ENCODE data around the gene TRIM45. TPM values are rescaled to one million over a fixed set of nuclear protein-coding genes. Genes with fewer than 3 reads are reported as not detected.

TRIM45 gene
- total RNA-seq, 1 donor from 2014 or later = 5.6 TPM

DNA sequence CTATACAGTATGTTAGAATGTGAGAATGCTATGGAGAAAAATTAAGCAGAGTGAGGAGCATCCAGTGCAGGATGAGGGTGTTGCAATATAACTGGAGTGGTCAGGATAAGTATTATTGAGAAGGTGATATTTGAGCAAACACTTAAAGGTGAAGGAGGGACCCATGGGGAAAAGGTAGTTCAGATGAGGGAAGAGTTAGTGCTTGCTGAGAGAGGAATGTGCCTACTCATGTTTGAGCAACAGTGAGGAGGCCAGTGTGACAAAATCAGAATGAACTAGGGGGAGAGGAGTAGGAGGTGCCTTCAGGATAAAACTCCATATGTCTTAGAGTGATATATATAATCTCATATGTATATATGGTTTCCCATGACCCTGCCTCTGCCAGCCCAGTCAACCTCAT is 6.2 kb upstream of the TRIM45 start:
- TF ChIP-seq, protein P1, sequence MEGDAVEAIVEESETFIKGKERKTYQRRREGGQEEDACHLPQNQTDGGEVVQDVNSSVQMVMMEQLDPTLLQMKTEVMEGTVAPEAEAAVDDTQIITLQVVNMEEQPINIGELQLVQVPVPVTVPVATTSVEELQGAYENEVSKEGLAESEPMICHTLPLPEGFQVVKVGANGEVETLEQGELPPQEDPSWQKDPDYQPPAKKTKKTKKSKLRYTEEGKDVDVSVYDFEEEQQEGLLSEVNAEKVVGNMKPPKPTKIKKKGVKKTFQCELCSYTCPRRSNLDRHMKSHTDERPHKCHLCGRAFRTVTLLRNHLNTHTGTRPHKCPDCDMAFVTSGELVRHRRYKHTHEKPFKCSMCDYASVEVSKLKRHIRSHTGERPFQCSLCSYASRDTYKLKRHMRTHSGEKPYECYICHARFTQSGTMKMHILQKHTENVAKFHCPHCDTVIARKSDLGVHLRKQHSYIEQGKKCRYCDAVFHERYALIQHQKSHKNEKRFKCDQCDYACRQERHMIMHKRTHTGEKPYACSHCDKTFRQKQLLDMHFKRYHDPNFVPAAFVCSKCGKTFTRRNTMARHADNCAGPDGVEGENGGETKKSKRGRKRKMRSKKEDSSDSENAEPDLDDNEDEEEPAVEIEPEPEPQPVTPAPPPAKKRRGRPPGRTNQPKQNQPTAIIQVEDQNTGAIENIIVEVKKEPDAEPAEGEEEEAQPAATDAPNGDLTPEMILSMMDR (IDR thresholded peaks at IDR 0.05) = no peak
- TF ChIP-seq POLR2AphosphoS5 (IDR thresholded peaks at IDR 0.05; ENCODE audit: insufficient read depth in 1 of 2, low read depth in 1 of 2) (no peak), POLR2A (IDR thresholded peaks at IDR 0.05) (no peak)
- intact Hi-C loops (cut with DNase I) = no loop called here
- Histone ChIP-seq H3K36me3 (no peaks in the 10 kb centered on the region), H3K4me3 (no peak overlapping the region), H3K27ac (no peak overlapping the region), H3K27me3 (no peaks in the 10 kb centered on the region), H3K4me1 (no peaks in the 10 kb centered on the region), H3K9me3 (no peaks in the 10 kb centered on the region)
- no peak for DNase-seq (ENCODE audit: extremely low spot score in 2 of 2)

DNA sequence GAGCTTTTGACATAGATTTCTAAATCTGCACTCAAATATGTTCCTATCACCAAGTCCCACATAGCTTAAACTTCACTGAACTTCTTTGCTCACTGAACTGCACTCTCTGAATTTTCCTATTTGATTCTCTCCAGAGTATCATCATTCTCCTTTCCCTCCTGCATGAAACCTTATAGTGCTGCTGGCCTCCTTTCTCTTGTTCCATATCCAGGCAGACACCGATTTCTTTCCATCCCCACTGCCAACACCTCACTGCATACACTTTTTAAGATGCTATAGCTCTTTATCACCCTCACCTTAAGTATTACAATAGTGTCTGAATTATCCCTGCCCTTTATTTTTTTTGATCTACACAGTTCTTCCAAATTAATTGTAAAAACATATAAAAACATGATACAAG is 3.1 kb upstream of the TRIM45 start:
- DNase-seq (ENCODE audit: extremely low spot score in 2 of 2) = no peak
- Histone ChIP-seq H3K36me3 (no peaks in the 10 kb centered on the region), H3K4me3 (no peak overlapping the region), H3K4me1 (peaks cover 13% of the 10 kb centered on the region), H3K9me3 (no peaks in the 10 kb centered on the region), H3K27me3 (no peaks in the 10 kb centered on the region), H3K27ac (no peak overlapping the region)
- intact Hi-C loops (cut with DNase I) = loop anchor here (5.0 kb wide), 2 partner anchors 57 to 158 kb away; no protein-coding TSS in a partner anchor
- TF ChIP-seq, protein P1 (IDR thresholded peaks at IDR 0.05) = no peak
- TF ChIP-seq POLR2A (IDR thresholded peaks at IDR 0.05) = no peak
- no peak for TF ChIP-seq POLR2AphosphoS5 (IDR thresholded peaks at IDR 0.05; ENCODE audit: insufficient read depth in 1 of 2, low read depth in 1 of 2)

DNA sequence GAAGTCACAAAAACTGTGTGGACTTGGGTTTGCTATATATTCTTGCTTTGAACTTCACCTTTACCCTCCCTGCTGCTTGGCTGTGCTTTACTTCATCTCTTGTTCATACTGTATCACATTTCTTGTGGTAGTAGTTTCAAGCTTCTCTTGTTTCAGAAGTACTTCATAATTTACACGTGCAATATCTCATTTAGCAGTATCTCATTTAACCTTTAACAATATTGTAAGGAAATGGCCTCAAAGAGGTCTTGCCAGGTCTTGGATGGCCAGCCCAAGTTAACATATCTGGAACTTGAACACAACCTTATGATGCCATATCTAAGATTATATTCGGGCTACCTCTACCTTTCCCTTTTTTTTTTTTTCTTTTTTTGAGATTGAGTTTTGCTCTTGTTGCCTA is 1.7 kb upstream of the TRIM45 start:
- intact Hi-C loops (cut with DNase I) = loop anchor here (5.0 kb wide), 2 partner anchors 56 to 159 kb away; no protein-coding TSS in a partner anchor
- Histone ChIP-seq H3K4me1 (peaks cover 13% of the 10 kb centered on the region), H3K36me3 (no peaks in the 10 kb centered on the region), H3K4me3 (no peak overlapping the region), H3K27ac (no peak overlapping the region), H3K27me3 (no peaks in the 10 kb centered on the region), H3K9me3 (no peaks in the 10 kb centered on the region)
- no peak for DNase-seq (ENCODE audit: extremely low spot score in 2 of 2)
- TF ChIP-seq POLR2AphosphoS5 (IDR thresholded peaks at IDR 0.05; ENCODE audit: insufficient read depth in 1 of 2, low read depth in 1 of 2) = no peak
- TF ChIP-seq, protein P1 (IDR thresholded peaks at IDR 0.05) = no peak
- TF ChIP-seq POLR2A (IDR thresholded peaks at IDR 0.05) = no peak

DNA sequence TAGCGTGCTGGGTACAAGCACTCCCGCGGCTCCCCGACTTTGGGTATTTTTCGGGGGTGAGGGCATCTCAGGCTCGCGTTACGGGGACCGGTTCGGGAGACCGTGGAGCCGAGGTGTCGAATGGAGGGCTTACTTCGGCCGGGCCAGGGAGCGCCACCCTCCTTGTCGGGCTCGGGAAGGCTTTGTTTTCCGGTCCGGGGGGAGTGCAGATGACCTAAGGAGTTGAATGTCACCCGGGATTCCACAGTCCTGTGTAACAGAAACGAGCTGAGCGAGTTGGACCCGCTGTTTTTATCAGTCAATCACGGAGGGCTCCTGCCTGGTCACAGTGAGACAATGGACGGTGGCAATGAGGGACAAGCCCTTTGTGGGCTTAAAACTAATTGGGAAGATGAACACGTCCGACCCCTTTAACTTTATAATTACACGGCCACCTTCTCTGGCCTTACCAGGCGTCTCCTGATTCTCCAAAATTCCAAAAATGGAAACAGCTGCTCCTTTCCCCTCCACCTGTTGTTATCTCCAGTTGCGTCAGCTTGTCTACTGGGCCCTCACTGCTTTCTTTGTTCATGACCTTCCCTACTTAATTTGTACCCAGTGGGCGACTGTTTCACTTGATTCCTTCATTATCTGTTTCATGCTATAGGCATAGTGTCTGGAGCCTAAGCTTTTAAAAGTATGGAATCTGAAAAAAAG is 929 bp upstream of the TRIM45 start:
- TF ChIP-seq POLR2A (IDR thresholded peaks at IDR 0.05) (no peak), POLR2AphosphoS5 (IDR thresholded peaks at IDR 0.05; ENCODE audit: insufficient read depth in 1 of 2, low read depth in 1 of 2) (no peak)
- TF ChIP-seq, protein P1 (IDR thresholded peaks at IDR 0.05) = no peak
- peaks cover 13% of the 10 kb centered on the region for H3K4me1 ChIP-seq
- H3K27ac ChIP-seq = peak overlapping the region; percentile 89
- peak overlapping the region; percentile 79 to 80 for H3K4me3 ChIP-seq
- intact Hi-C loops (cut with DNase I) = loop anchor here (5.0 kb wide), 2 partner anchors 55 to 160 kb away; no protein-coding TSS in a partner anchor
- no peaks in the 10 kb centered on the region for H3K36me3 ChIP-seq
- DNase-seq (ENCODE audit: extremely low spot score in 2 of 2) = no peak
- H3K27me3 ChIP-seq = no peaks in the 10 kb centered on the region
- H3K9me3 ChIP-seq = no peaks in the 10 kb centered on the region
